NCI-H524 treated with DMSO at 0.1 percent for 48 hours (cell line): ENCODE data around the gene ADARB2.

Experiments used
- DNase-seq: peaks from one replicate; lab custom pipeline; 2025; lab: John Stamatoyannopoulos, UW

The ADARB2 gene

DNA sequence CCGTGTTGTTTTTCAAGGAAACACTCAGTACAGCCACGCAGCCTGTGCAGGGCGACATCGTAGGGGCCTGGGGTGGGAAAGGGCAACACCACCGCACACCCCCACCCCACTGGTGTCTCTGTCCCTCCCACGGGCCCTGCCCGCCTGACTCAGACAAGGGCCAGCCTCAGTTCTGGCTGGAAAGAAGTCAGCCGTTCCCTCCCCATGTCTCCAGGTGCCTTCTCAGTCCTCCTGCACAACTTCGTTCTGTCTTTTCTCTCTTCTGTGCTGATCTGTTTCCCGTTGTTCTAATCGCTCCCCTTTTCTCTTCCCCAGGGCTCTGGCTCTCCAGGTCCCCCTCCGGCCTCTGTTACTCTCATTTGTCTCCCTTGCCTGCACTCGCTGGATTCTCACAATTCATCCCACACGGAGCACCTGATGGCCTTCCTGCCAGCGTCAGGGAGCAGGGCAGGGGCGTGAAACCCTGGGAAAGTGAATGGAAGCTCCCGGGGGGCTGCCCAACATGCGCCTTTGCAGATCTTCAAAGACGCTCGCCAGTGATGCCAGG lies 583.4 kb downstream of the ADARB2 start:
- DNase-seq, result no peak

- DNase-seq, result no peak
Measured at GRCh38 chr10:1153251-1153763, 584.0 kb downstream of the ADARB2 start.

- DNase-seq, result no peak
Measured at GRCh38 chr10:1152386-1153250, 584.7 kb downstream of the ADARB2 start.

GRCh38 chr10:1151076-1152033 lies 586.0 kb downstream of the ADARB2 start:
- DNase-seq, result no peak

- DNase-seq, result no peak
Measured at GRCh38 chr10:1150638-1150955, 586.7 kb downstream of the ADARB2 start.

DNA sequence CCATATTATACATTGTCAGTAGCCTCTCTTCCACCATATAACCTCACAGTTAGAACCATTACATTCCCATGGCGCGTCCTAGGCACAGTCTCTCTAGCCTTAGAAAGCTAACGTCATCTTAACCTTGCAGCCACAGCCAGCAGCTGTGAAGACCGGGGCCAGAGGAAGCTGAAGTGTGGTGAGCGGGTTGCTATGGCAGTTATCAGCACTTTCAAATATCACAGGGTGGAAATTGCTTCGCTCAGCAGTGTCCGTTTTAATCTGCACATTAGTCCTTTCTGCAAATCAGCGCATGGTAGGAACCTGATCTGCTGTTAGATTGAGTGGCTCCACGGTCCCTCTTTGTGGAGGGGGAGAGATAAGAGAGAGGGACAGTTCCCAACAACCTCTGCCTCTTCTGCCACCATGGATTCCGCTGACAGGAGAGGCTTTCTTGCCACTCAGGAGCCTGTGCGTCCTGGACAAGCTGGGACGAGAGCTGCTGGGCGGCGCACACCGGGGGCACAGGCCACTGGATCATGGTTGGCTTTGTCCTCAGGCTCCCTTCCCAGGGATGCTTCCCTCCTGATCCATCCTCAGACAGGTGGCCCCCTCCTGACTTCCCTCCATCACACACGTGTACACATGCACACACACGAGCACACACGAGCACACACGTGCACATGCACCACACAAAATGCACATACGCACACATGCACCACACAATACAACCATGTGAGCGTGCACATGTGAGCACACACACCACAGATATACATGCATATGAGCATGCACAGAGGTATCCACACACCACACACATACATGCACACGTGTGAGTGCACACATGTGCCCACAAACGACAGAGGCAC lies 587.3 kb downstream of the ADARB2 start:
- DNase-seq, result no peak

GRCh38 chr10:1148855-1149605 lies 588.3 kb downstream of the ADARB2 start:
- DNase-seq, result no peak

- no peak for DNase-seq
Measured at GRCh38 chr10:1147810-1148209, 589.5 kb downstream of the ADARB2 start.

- no peak for DNase-seq
Measured at GRCh38 chr10:1142596-1142995, 594.7 kb downstream of the ADARB2 start.

DNA sequence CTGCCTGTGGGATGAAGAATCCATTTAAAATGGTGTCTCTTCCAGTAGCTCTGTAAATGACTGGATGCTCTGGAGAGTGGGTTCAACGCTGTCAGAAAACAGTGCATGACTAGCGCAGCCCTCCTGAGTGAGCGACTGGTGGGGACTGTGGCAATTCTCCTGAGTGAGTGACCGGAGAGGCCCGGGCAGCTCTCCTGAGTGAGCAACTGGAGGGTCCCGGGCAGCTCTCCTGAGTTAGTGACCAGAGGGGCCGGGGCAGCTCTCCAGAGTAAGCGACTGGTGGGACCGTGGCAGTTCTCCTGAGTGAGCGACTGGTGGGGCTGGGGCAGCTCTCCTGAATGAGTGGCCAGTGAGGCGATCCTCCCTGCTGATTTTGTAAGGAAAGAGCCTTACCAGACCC lies 595.6 kb downstream of the ADARB2 start:
- no peak for DNase-seq

GRCh38 chr10:1141261-1141660 lies 596.1 kb downstream of the ADARB2 start:
- no peak for DNase-seq

- no peak for DNase-seq
Measured at GRCh38 chr10:1138529-1138928, 598.8 kb downstream of the ADARB2 start.

- no peak for DNase-seq
Measured at GRCh38 chr10:1137499-1138163, 599.7 kb downstream of the ADARB2 start.

DNA sequence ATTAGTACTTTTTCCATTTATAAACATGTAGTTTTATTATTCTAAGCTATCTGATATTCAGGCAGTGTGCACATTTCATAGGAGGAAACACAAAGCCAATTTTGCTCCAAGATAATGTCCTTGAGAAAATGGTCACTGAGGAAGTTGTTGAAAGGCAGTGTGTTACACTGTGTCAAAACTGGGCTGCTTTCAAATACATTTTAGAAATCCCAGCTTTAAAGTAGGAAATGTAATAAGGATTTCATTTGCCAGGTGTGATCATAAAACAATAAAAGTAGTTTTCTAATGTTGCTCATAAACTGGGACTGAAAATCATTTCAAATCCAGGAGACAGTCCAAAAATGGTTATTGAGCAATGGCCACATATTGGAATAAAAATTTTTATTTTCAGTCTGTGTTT lies 601.1 kb downstream of the ADARB2 start:
- DNase-seq, result no peak

DNA sequence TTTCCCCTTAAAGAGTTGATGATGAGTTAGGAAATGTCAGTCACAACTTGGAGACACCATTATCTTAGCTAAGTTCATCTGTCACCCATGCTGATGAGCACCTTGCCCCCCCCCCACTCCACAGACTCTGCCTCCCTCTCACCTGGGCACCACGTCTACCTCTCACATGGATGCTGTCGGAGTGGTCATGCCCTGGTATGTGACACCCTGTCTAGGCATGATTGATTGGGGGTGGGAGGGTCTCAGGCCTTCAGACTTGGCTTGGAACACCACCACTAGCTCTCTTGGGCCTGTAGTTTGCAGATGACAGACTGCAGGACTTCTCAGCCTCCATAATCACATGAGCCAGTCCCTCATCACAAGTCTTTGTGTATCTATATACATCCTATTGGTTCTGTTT lies 603.2 kb downstream of the ADARB2 start:
- DNase-seq, result no peak

DNA sequence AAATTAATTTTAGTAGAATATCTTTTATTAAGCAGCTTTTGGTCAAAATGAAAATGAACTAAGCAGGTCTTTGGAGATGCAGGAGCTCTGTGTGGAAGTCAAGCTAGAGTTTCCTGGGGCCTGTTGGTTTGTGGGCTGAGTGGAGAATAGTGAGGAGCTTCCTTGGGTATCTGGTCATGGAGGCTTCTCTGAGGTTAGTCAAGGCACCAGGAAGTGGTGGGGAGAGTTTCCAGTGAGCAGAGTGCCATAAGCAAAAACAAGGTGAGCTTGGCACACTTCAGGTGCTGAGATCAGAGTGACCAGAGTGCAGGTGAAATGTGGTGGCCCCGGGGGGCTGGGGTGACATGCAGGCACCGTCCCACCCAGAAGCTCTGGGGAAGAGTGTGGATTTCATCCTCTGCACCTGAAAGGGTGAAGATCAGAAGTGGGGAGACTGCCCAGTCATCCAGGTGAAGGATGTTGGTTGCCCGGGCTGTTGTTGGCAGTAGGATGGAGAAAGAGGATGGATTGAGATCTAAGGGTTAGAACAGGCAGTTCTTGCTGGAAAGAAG lies 603.8 kb downstream of the ADARB2 start:
- no peak for DNase-seq

DNA sequence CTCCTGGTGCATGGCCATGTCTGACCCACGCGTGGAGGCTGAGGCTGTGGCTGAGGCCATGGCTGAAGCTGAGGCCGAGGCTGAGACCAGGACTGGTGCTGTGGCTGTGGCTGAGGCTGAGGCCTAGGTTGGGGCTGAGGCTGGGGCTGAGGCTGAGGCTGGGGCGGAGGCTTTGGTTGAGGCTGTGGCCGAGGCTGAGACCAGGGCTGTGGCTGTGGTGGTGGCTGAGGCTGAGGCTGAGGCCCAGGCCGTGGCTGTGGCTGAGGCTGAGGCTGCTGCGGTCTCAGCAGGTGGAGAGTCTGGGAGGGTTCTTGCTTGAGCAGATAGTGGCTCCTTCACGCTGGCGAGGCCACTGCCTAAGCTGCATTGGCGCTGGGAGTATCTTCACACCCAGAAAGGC lies 604.7 kb downstream of the ADARB2 start:
- no peak for DNase-seq

DNA sequence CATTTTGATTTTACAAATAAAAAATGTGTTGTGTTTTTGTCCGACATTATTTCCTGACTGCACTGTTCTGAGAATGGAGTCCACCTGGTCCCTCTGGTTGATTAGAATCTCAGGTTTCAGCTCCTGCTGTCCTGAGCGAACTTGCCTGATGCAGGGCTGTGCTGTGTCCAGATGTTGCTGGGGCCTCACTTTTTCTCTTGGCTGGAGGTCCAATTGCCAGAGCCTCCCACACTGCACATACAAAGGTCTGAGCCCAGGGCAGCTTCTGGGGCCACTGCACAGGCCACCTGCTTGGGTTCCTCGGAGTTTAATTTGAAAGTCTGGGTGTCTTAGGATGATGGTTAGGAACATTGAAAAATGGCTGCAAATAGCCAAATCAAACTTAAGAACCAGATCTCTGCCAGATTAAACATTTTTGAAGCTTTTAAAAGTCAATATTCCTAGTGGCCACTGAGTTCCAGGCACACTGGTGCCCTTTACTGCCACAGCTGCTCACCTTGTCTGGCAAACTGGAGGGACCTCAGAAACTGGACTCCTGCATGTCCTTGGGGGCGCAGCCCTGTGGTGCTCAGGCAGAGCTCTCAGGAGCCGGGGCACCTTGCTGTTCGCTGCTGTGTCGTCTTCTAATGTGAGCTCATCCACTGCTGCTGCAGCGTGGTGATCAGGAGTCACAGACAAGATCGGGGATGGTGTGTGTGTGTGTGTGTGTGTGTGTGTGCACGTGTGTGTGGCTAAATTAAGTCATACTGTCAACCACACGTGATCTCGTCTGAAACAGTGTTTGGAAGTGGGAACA lies 606.1 kb downstream of the ADARB2 start:
- no peak for DNase-seq

DNA sequence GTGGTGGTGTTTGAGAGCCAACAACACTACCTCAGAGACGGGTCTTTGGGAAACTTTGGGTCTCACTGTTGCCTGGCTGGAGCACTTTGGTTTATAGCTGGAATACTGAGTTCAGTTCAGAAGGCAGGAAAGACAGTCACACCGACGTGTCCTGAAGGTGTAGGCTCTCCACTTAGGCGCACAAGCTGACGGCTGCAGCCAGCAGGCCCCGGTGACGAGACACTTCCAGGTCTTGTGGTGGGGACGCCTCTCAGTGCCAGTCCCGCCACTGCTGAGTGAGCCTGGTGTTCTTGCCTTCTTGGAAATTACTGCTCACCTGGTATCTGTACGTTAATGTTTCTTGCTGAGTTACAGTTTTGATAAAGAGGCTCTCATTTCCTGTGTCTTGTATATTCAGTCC lies 607.1 kb downstream of the ADARB2 start:
- no peak for DNase-seq
